H1 (cell line): ENCODE data around the gene RXRA. TPM values are rescaled to one million over a fixed set of nuclear protein-coding genes. Genes with fewer than 3 reads are reported as not detected.

Source experiments
- ASH2L ChIP-seq: fragments of 200-600, 300-600 bp; sonication (generic); IDR thresholded peaks from one replicate; pipeline ENCODE4 v1.7.1; 2017; ENCODE audit warnings: low read length
- BCL11A ChIP-seq, 2 experiments: IDR thresholded peaks; one replicate each; pipeline ENCODE4 v1.6.1; 2011; ENCODE audit warnings: low read depth in 2 of 2, low read length in 2 of 2, mild to moderate bottlenecking in 2 of 2
- BRCA1 ChIP-seq: IDR thresholded peaks from 2 replicates; pipeline ENCODE4 v1.6.1; 2012; ENCODE audit warnings: low read depth, low read length, improper control_type of control experiment
- CBX5 ChIP-seq: fragments of 300-800, 300-1000 bp; sonication (generic); IDR thresholded peaks from 2 replicates; pipeline ENCODE4 v1.7.1; 2016; ENCODE audit warnings: antibody characterized with exemption, low read length, low read depth
- CEBPB ChIP-seq: IDR thresholded peaks from 2 replicates; pipeline ENCODE4 v1.6.1; 2012; ENCODE audit warnings: low read depth, low read length
- HDAC6 ChIP-seq: IDR thresholded peaks from one replicate; pipeline ENCODE4 v1.7.1; 2012; ENCODE audit warnings: low read depth, mild to moderate bottlenecking, inconsistent platforms, low read length, moderate library complexity
- KDM1A ChIP-seq: fragments of 200-600, 300-600 bp; sonication (generic); IDR thresholded peaks from 2 replicates; pipeline ENCODE4 v1.7.1; 2016; ENCODE audit warnings: mild to moderate bottlenecking, low read length, borderline replicate concordance
- RFX5 ChIP-seq: IDR thresholded peaks from 2 replicates; pipeline ENCODE4 v1.6.1; 2011; ENCODE audit warnings: low read depth, low read length, improper control_type of control experiment, borderline replicate concordance
- TEAD4 ChIP-seq: IDR thresholded peaks from 2 replicates; pipeline ENCODE4 v1.6.1; 2012; ENCODE audit warnings: low read depth, low read length, inconsistent platforms, mixed read lengths
- polyA plus RNA-seq, 7 experiments: library from polyadenylated mRNA; depleted of rRNA in 3 of 7; stranded (reverse) in 5 of 7; unstranded in 2 of 7; fragments of >200 nt in 5 of 7; fragments of 200-250 nt in 2 of 7; gene quantifications; 1 replicate in 5 of 7; 2 replicates in 1 of 7; 4 replicates in 1 of 7; pipeline versions ENCODE4 v1.2.1 to v1.2.3, GENCODE V29; 2011 to 2013; ENCODE audit warnings: missing spikeins in 2 of 7, mixed read lengths in 2 of 7
- total RNA-seq: library from RNA; stranded (reverse); fragmentation: NEBNext Ultra II Directional; extraction: Animal tissue kit (Norgen Biotek cat#: 25700); gene quantifications from 2 replicates; pipeline ENCODE4 v1.2.1, GENCODE V29; 2021
- TF ChIP-seq, protein P1 (sequence below): fragments of 300-600 bp; sonication (generic); IDR thresholded peaks from 2 replicates; pipeline ENCODE4 v1.7.1; 2012; ENCODE audit warnings: low read length, moderate library complexity, mild to moderate bottlenecking, inconsistent platforms; ENCODE audit not compliant: insufficient replicate concordance
- TF ChIP-seq, protein P2 (sequence below): IDR thresholded peaks from 2 replicates; pipeline ENCODE4 v1.6.1; 2012; ENCODE audit warnings: inconsistent platforms

RXRA gene
- total and polyA plus RNA-seq, 2 of the 8 experiments (the other 6 are each of a cell fraction or from before 2014, with no cell fraction given): 9.8 to 29.4 TPM

DNA sequence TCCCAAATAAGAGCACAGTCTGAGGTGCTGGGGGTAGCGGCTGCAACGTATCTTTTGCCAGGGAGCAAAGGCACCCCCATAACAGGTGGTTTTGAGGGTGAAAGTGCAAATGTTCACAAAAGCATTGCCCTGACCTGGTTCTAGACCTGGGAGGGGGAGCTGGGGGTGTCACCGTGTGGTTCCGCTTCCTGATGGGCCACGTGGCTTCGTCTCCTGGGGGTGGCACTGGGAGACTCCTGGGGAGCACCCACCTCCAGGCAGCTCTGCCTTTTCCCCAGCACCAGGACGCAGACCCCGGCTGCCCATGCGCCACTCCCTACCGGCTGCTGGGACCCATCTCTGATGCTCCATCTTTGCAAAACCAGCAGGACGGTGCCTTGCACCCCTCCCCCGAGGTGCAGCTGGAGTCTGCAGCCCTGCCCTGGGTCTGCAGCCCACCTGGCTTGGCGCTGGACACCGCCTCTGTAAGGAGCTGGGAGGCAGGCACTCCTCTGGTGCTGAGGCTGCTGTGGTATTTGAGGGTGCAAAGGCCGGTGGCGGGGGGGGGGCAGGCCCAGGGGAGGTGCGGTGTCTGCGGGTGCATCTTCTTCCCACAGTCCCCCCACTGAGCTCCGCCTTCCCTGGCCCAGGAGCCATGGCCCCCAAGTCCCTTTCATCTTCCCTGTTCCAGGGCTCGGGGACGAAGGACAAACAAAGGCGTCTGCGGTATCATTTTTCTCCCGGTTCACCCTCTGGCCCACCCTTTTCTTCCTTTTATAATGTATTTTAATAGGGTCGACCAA lies 29.8 kb upstream of the RXRA start (continued):
- TF ChIP-seq, protein P1, sequence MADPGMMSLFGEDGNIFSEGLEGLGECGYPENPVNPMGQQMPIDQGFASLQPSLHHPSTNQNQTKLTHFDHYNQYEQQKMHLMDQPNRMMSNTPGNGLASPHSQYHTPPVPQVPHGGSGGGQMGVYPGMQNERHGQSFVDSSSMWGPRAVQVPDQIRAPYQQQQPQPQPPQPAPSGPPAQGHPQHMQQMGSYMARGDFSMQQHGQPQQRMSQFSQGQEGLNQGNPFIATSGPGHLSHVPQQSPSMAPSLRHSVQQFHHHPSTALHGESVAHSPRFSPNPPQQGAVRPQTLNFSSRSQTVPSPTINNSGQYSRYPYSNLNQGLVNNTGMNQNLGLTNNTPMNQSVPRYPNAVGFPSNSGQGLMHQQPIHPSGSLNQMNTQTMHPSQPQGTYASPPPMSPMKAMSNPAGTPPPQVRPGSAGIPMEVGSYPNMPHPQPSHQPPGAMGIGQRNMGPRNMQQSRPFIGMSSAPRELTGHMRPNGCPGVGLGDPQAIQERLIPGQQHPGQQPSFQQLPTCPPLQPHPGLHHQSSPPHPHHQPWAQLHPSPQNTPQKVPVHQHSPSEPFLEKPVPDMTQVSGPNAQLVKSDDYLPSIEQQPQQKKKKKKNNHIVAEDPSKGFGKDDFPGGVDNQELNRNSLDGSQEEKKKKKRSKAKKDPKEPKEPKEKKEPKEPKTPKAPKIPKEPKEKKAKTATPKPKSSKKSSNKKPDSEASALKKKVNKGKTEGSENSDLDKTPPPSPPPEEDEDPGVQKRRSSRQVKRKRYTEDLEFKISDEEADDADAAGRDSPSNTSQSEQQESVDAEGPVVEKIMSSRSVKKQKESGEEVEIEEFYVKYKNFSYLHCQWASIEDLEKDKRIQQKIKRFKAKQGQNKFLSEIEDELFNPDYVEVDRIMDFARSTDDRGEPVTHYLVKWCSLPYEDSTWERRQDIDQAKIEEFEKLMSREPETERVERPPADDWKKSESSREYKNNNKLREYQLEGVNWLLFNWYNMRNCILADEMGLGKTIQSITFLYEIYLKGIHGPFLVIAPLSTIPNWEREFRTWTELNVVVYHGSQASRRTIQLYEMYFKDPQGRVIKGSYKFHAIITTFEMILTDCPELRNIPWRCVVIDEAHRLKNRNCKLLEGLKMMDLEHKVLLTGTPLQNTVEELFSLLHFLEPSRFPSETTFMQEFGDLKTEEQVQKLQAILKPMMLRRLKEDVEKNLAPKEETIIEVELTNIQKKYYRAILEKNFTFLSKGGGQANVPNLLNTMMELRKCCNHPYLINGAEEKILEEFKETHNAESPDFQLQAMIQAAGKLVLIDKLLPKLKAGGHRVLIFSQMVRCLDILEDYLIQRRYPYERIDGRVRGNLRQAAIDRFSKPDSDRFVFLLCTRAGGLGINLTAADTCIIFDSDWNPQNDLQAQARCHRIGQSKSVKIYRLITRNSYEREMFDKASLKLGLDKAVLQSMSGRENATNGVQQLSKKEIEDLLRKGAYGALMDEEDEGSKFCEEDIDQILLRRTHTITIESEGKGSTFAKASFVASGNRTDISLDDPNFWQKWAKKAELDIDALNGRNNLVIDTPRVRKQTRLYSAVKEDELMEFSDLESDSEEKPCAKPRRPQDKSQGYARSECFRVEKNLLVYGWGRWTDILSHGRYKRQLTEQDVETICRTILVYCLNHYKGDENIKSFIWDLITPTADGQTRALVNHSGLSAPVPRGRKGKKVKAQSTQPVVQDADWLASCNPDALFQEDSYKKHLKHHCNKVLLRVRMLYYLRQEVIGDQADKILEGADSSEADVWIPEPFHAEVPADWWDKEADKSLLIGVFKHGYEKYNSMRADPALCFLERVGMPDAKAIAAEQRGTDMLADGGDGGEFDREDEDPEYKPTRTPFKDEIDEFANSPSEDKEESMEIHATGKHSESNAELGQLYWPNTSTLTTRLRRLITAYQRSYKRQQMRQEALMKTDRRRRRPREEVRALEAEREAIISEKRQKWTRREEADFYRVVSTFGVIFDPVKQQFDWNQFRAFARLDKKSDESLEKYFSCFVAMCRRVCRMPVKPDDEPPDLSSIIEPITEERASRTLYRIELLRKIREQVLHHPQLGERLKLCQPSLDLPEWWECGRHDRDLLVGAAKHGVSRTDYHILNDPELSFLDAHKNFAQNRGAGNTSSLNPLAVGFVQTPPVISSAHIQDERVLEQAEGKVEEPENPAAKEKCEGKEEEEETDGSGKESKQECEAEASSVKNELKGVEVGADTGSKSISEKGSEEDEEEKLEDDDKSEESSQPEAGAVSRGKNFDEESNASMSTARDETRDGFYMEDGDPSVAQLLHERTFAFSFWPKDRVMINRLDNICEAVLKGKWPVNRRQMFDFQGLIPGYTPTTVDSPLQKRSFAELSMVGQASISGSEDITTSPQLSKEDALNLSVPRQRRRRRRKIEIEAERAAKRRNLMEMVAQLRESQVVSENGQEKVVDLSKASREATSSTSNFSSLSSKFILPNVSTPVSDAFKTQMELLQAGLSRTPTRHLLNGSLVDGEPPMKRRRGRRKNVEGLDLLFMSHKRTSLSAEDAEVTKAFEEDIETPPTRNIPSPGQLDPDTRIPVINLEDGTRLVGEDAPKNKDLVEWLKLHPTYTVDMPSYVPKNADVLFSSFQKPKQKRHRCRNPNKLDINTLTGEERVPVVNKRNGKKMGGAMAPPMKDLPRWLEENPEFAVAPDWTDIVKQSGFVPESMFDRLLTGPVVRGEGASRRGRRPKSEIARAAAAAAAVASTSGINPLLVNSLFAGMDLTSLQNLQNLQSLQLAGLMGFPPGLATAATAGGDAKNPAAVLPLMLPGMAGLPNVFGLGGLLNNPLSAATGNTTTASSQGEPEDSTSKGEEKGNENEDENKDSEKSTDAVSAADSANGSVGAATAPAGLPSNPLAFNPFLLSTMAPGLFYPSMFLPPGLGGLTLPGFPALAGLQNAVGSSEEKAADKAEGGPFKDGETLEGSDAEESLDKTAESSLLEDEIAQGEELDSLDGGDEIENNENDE: no peak
- TF ChIP-seq CEBPB (no peak), HDAC6 (no peak), RFX5 (no peak), ASH2L (no peak), KDM1A (no peak), CBX5 (no peak), BCL11A (IDR thresholded peaks at IDR 0.05; ENCODE audit: low read depth in 2 of 2, low read length in 2 of 2) (no peak), BRCA1 (no peak), TEAD4 (no peak)
- TF ChIP-seq, protein P2, sequence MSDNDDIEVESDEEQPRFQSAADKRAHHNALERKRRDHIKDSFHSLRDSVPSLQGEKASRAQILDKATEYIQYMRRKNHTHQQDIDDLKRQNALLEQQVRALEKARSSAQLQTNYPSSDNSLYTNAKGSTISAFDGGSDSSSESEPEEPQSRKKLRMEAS: no peak
